Loucy (cell line): ENCODE data around the gene CLEC4M.
"Not testable (repeated sequence)": the region's sequence is repeated elsewhere in the genome, so short reads cannot be mapped to it uniquely, and the experiment has no call there.

ENCODE experiments used
- H2AFZ ChIP-seq: fragments of 200-600 bp; sonication (generic); 2 replicates; pipeline ENCODE4 v1.6.0; 2016; ENCODE audit warnings: antibody characterized with exemption, mild to moderate bottlenecking, low read length, moderate library complexity
- H3F3A ChIP-seq: fragments of 200-600 bp; 2 replicates; pipeline ENCODE4 v1.6.0; 2016; ENCODE audit warnings: antibody characterized with exemption, low read depth, mild to moderate bottlenecking
- H3K27me3 ChIP-seq: fragments of 200-600 bp; sonication (generic); 2 replicates; pipeline ENCODE4 v1.6.1; 2014; ENCODE audit warnings: low read length, mild to moderate bottlenecking; ENCODE audit not compliant: insufficient read depth, poor library complexity, severe bottlenecking
- H3K36me3 ChIP-seq: fragments of 200-600 bp; sonication (generic); 2 replicates; pipeline ENCODE4 v1.6.1; 2016; ENCODE audit warnings: low read length; ENCODE audit not compliant: insufficient read depth
- H3K4me1 ChIP-seq: fragments of 200-600 bp; sonication (generic); 2 replicates; pipeline ENCODE4 v1.5.1; 2014; ENCODE audit warnings: low read length, mild to moderate bottlenecking; ENCODE audit not compliant: insufficient read depth, poor library complexity, severe bottlenecking
- H3K4me2 ChIP-seq: fragments of 200-600 bp; sonication (generic); 2 replicates; pipeline ENCODE4 v1.6.0; 2014; ENCODE audit warnings: antibody characterized with exemption, low read length, low read depth, mild to moderate bottlenecking; ENCODE audit not compliant: poor library complexity, severe bottlenecking
- H3K4me3 ChIP-seq: fragments of 200-600 bp; sonication (generic); 2 replicates; pipeline ENCODE4 v1.5.1; 2014; ENCODE audit warnings: low read length, mild to moderate bottlenecking, mixed read lengths; ENCODE audit not compliant: poor library complexity, severe bottlenecking
- H3K79me2 ChIP-seq: fragments of 200-600 bp; sonication (generic); 2 replicates; pipeline ENCODE4 v1.6.1; 2014; ENCODE audit warnings: low read length; ENCODE audit not compliant: insufficient read depth
- H3K9ac ChIP-seq: fragments of 200-600 bp; sonication (generic); 2 replicates; pipeline ENCODE4 v1.6.0; 2014; ENCODE audit warnings: mild to moderate bottlenecking, low read depth, low read length, moderate library complexity; ENCODE audit not compliant: poor library complexity, severe bottlenecking
- H3K9me2 ChIP-seq: fragments of 200-600 bp; sonication (generic); replicated peaks from 2 replicates; pipeline ENCODE4 v1.6.1; 2016; ENCODE audit warnings: low read depth, low read length, mixed read lengths
- H3K9me3 ChIP-seq: fragments of 200-600 bp; sonication (generic); 2 replicates; pipeline ENCODE4 v1.6.1; 2014; ENCODE audit warnings: mild to moderate bottlenecking, antibody characterized with exemption, low read length, low read depth; ENCODE audit not compliant: insufficient read depth
- H4K20me1 ChIP-seq: fragments of 200-600 bp; sonication (generic); 2 replicates; pipeline ENCODE4 v1.6.0; 2014; ENCODE audit warnings: antibody characterized with exemption, low read length, mild to moderate bottlenecking; ENCODE audit not compliant: insufficient read depth, poor library complexity, severe bottlenecking
- EZH2phosphoT487 ChIP-seq: fragments of 200-600 bp; IDR thresholded peaks from 2 replicates; pipeline ENCODE4 v1.6.1; 2018; ENCODE audit warnings: antibody characterized with exemption, mild to moderate bottlenecking, moderate library complexity, borderline replicate concordance
- TF ChIP-seq, protein P1 (sequence below): fragments of 200-600 bp; sonication (generic); conservative IDR thresholded peaks from 2 replicates; pipeline ENCODE4 v1.5.1; 2014; ENCODE audit warnings: mild to moderate bottlenecking, antibody characterized with exemption, low read length

The CLEC4M gene

DNA sequence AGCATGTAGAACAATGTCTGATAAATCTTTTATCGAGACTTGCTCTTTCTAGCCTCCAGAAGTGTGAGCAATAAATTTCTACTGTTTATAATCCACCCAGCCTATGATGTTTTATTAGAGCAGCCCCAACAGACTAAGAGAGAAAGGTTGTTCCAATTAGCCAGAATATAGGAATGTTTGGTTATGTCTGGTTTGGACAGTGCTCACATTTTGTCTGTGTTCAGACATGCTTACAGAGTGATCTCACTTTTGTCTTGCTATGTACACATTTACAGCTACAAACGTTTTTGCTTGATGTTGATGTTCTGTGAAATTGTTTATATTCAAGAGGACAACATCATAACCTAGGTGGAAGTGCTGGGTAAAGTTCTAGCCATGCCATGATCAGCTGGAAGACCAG, 48.9 kb downstream of the CLEC4M start:
- H3K27me3 ChIP-seq = no peaks in the 10 kb centered on the region
- no peak overlapping the region for H3K4me3 ChIP-seq
- no peak for TF ChIP-seq EZH2phosphoT487
- TF ChIP-seq, protein P1, sequence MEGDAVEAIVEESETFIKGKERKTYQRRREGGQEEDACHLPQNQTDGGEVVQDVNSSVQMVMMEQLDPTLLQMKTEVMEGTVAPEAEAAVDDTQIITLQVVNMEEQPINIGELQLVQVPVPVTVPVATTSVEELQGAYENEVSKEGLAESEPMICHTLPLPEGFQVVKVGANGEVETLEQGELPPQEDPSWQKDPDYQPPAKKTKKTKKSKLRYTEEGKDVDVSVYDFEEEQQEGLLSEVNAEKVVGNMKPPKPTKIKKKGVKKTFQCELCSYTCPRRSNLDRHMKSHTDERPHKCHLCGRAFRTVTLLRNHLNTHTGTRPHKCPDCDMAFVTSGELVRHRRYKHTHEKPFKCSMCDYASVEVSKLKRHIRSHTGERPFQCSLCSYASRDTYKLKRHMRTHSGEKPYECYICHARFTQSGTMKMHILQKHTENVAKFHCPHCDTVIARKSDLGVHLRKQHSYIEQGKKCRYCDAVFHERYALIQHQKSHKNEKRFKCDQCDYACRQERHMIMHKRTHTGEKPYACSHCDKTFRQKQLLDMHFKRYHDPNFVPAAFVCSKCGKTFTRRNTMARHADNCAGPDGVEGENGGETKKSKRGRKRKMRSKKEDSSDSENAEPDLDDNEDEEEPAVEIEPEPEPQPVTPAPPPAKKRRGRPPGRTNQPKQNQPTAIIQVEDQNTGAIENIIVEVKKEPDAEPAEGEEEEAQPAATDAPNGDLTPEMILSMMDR = no peak

DNA sequence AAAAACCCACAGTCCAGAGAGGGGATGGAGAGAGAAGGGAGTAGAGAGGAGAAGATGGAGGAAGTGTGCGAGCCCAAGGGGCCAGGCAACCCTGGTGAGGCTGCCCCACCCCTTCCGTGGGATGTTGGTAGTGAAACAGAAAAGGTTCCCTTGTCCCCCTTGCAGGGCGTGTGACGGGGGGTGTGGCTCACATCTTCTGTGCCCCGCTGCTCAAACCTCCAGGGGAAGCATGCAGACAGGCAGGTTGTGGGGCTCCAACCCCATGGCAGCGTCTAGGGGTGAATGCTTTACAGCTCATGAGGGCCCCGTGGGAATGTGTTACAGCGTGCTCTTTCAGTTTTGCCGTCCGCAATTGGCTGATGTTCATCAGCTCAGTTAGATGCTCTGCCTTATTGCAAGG, 52.3 kb downstream of the CLEC4M start:
- H3K4me1 ChIP-seq = no peaks in the 10 kb centered on the region
- no peak overlapping the region for H3K9ac ChIP-seq
- H3K9me3 ChIP-seq = peaks cover 3% of the 10 kb centered on the region; the same call in 1 of the 2 replicates
- no peaks in the 10 kb centered on the region for H3K27me3 ChIP-seq
- no peaks in the 10 kb centered on the region for H3F3A ChIP-seq
- no peak for TF ChIP-seq EZH2phosphoT487
- TF ChIP-seq, protein P1 = no peak
- H3K4me3 ChIP-seq = no peak overlapping the region
- no peak overlapping the region for H3K4me2 ChIP-seq
- no peaks in the 10 kb centered on the region for H3K9me2 ChIP-seq
- no peaks in the 10 kb centered on the region for H4K20me1 ChIP-seq
- H2AFZ ChIP-seq = no peak overlapping the region
- H3K79me2 ChIP-seq = no peaks in the 10 kb centered on the region
- no peaks in the 10 kb centered on the region for H3K36me3 ChIP-seq

More for the DNA sequence above, 48.9 kb downstream of the CLEC4M start:
- Histone ChIP-seq H2AFZ (no peak overlapping the region), H3K9me2 (no peaks in the 10 kb centered on the region), H3K9ac (no peak overlapping the region), H3K79me2 (no peaks in the 10 kb centered on the region), H3K4me1 (no peaks in the 10 kb centered on the region), H3K9me3 (no peaks in the 10 kb centered on the region; the same call in 1 of the 2 replicates), H3K36me3 (no peaks in the 10 kb centered on the region), H3K4me2 (no peak overlapping the region), H4K20me1 (no peaks in the 10 kb centered on the region), H3F3A (no peaks in the 10 kb centered on the region)

DNA sequence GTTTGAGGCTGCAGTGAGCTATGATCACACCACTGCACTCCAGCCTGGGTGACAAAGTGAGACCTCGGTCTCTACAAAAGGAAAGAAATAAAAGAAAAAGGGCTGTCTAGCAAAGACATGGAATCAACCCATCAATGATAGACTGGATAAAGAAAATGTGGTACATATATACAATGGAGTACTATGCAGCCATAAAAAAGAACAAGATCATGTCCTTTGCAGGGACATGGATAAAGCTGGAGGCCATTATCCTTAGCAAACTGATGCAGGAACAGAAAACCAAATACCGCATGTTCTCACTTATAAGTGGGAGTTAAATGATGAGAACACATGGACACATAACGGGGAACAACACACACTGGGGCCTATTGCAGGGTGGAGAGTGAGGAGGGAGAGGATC, 53.0 kb downstream of the CLEC4M start:
- H3K79me2 ChIP-seq, H3K9ac ChIP-seq, H3K4me2 ChIP-seq: not testable (repeated sequence)

DNA sequence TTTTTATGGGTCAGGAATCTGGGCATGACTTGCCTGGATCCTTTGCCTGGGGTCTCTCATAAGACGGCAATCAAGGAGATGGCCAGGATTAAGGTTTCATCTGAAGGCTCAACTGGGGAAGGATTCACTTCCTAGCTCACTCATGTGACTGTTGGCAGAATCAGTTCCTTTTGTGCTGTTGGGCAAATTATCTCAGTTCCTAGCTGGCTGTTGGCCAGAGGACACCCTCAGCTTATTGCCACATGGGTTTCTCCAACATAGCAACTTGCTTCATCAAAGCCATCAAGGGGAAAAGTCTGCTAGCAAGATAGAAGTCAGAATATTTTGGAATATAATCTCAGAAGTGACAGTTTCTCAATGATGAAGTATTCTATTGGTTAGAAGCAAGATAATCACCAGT, 54.8 kb downstream of the CLEC4M start:
- Histone ChIP-seq H3K9me2 (no peaks in the 10 kb centered on the region), H3K9ac (no peak overlapping the region), H3K4me3 (no peak overlapping the region), H3K27me3 (no peaks in the 10 kb centered on the region), H3K9me3 (peaks cover 3% of the 10 kb centered on the region; the same call in 1 of the 2 replicates), H3F3A (no peaks in the 10 kb centered on the region), H4K20me1 (no peaks in the 10 kb centered on the region), H3K4me2 (no peak overlapping the region), H3K4me1 (no peaks in the 10 kb centered on the region), H3K79me2 (no peaks in the 10 kb centered on the region), H2AFZ (no peak overlapping the region), H3K36me3 (no peaks in the 10 kb centered on the region)
- TF ChIP-seq EZH2phosphoT487 = no peak
- TF ChIP-seq, protein P1 = no peak

More for the DNA sequence above, 53.0 kb downstream of the CLEC4M start:
- not testable (repeated sequence) for H3K36me3 ChIP-seq, H3K4me3 ChIP-seq, H3K4me1 ChIP-seq, H3K9me2 ChIP-seq, H2AFZ ChIP-seq, H3F3A ChIP-seq, H3K9me3 ChIP-seq, H3K27me3 ChIP-seq, H4K20me1 ChIP-seq
